Left hindlimb (tissue), 1 donor: ENCODE data around the gene GMDS.

Experiments used
- DNase-seq: peaks from one replicate; pipeline ENCODE4 v3.0.0-alpha.2; 2018

GMDS gene

DNA sequence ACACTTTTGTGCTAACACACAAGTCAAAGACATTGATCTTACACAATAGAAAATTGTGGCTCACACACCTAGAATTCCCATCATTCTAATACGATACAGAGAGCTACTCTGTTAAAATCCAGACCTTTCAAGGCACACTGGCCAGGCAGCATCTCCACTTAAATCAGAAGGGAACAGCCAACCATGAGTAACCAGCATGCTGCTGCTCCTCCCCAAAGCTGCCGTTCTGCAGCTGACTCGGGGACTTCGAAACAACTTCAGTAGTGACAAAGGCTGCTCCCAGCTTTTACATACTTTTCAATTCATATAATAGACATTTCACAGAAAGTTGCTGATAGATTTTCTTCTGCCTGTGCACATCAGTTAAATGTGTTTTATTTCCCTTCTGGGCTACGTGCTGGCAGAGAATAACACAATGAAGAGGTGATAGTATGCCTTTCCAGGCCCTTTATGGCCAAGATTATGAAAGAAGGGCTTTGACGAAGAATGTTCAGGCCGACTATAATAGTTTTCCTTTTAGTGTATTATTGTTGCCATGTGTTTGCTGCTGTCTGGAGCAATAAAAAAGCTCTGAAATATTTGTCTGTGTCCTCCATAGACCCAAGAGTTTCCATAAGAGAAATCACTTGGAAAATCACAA is 159.0 kb downstream of the GMDS start:
- DNase-seq = no peak

DNA sequence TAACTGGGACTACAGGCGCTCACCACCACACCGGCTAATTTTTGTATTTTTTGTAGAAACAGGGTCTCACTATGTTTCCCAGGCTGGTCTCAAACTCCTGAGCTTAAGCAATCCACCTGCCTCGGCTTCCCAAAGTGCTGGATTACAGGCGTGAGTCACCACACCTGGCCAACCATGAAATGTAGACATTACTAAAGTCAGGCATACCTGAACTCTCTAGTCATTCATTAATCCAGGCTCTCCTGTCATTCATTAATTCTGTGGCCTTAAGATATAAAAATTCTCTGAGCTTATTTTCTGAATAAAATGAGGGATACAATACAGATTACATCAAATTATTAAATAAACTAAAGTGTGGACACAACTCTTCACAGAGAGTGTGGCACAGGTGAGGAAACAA is 159.7 kb downstream of the GMDS start:
- no peak for DNase-seq

DNA sequence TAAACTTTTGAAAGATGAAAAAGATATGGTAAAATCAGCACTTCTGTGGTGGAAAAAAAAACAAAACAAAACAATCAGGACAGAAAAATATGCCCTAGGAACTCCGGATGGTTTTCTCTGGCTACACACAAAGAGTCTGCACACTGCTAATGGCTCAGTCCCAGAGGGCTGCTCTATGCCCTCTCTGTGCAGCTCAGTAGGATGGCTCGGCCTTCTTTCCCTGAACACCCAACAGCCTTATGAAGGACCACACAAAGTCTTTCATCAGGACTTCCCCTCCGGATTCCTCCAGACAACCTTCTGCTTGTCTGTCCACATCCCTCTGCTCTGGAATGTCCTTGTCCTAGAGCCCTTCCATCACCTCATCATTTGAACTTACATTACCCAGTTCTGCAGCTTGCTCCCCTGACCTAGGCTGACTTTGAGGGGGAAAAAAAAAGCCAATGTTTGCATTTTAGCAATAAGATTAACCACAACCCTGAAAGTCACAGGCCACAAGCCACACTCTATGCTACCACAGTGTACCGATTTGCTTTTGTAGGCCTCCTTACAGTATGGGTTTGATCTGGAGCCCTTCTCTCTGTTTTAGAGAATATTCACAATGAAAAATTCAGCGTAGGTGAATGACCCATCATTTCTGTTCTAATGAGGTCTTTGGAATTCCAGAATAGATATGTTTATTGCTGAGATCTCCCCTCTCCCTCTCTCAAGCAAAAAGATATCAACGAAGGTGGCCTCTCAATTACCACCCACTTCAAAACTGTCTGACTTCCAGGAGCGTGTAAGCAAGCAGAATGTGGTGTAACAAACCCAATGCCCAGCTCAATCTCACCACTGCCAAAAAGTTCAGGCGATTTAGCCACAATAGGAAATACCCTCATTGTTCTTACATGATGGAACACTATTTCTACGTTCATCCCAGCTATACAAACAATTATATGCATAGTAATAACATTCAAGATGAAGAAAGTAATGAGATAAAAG is 164.0 kb downstream of the GMDS start:
- DNase-seq = no peak

DNA sequence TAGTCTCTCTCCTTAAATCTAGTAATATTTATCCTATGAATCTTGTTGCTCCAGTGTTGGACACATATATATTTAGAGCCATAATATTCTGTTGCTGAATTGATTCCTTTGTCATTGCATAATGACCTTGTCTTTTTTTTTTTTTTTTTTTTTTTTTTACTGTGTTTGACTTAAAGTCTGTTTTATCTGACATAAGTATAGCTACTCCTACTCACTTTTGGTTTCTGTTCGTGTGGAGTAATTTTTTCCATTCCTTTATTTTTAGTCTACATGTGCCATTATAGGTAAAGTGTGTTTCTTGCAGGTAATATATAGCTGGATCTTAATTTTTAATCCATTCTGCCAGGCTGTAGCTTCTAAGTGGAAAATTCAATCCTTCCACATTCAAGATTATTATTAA is 166.5 kb downstream of the GMDS start:
- DNase-seq = no peak

DNA sequence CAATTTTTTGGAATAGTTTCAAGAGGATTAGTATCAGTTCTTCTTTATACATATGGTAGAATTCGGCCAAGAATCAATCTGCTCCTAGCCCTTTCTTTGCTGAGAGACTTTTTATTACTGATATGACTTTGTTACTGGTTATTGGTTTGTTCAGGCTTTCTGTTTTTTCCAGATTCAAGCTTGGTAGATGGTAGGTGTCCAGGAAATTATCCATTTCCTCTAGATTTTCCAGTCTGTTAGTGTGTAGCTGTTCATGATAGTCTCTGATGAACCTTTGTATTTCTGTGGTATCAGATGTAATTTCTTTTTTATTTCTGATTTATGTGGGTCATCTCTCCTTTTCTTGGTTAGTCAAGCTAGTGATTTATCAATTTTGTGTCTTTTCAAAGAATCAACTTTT is 167.6 kb downstream of the GMDS start:
- no peak for DNase-seq

DNA sequence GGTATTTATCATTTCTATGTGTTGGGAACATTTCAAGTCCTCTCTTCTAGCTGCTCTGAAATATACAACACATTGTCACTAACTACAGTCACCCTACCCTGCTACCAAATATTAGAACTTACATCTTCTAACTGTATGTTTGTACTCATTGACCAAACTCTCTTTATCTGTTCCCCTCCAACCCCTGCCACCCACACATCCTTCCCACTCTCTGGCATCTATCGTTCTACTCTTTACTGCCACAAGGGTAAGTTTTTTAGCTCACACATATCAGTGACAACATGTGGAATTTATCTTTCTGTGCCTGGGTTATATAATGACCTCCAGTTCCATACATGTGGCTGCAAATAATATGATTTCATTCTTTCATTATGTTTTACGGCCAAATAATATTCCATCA is 171.9 kb downstream of the GMDS start:
- no peak for DNase-seq

DNA sequence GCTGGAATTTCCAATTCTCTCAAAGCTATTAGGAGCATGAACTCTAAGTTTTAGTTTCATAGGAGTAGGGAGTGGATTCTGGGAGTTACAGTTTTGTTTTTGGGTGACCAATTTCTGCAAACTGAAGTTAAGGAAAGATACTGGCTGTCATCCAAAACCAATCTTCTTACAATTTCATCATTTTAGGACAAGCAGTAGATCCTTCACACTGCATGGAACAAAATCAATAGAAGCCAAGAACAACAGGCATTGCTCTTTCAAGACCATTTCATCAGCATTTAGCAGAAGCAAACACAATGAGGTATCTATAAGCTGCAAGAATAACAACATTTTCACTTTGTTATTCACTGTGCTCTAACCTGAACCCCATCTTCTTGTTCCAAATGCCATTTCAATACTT is 173.0 kb downstream of the GMDS start:
- no peak for DNase-seq

DNA sequence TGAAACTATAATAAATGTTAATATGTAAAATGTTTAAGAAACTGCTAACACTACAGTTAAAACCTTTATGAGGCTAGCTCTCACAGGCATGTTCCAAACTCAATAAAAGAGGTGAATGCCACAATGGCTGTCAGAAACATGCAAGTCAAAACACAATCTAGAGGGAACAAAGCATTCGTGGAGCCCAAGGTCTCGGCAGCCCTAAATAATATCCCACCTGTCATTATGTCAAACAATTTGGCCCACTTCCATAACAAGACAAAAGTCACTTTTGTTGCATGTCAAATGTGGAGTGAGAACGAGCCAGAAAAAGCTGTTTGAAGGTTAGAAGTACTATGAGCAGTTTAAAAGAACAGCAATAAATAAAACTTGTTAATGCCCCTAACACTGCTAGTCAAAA is 181.9 kb downstream of the GMDS start:
- DNase-seq = no peak

DNA sequence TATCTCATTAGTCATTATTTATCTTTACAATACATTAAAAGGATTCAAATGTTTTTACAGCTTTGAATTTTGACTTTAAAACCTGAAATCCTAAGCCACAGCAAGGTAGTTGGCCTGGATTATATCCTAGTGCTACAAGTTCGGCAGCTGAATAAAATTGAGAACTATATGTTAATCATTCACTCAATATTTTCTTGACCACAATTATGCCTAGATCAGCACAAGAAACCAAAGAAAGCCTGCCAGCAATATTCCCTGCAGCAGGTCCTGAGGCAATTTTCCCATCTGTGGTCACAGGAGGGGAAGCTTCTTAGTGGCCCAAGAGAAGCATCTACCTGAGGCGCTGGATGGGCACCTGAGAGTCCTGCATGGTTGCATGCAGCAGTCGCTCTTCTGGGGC is 183.5 kb downstream of the GMDS start:
- DNase-seq = no peak

DNA sequence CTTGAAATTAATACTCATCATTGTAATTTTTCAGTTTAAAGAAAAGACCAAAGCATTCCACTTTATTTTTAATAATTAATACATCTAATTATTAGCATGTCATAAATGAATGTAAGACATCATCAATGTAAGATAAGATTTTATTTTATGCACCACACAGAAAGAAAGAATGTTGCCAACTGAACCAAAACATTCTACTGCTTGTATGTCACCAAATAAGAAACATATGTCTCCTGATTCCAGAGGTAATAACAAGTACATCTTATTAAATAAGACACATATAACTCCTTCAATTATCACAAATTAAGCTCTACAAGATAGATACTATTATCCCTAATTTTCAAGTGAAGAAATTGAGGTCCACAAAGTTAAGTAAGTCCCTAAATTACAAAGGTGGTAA is 189.5 kb downstream of the GMDS start:
- no peak for DNase-seq

DNA sequence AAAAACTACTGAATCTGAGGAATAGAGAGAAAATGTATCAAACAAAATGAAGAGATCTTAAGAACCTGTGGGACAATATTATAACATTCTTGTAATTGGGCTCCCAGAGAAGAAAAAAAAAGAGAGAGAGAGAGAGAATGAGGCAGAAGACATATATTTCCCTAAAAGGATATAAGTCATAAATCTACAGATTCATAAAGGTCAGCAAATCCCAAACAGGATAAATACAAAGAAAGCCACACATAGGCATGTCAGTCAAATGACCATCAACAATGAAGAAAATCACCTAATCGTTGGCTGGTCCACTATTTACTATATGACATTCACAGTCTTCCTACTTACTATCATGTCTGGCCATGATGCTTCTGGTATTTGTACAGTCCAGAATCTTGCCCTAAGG is 190.3 kb downstream of the GMDS start:
- no peak for DNase-seq

DNA sequence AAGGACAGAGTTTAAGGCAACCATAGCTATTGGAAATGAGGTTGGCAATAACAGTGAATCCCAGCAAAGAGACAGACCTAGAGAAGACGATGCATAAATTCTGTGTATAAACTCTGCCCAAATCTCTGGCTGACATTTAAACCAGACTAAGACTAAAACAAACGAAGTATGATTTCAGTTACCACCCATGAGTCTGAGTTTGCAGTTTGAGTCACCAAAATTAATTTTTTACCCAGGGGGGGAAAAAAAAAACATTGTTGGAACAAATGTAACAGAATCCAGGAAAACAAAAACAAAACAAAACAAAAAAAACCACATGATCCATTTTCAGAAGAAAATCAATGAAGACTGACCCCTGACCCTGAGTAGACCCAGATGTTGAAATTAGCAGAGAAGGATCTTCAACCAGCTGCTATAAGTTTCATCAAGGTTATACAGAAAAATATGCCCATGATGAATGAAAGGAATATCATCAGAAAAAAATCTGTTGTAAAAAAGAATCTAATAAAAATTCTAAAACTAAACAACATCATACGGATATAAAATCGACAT is 190.8 kb downstream of the GMDS start:
- DNase-seq = no peak

DNA sequence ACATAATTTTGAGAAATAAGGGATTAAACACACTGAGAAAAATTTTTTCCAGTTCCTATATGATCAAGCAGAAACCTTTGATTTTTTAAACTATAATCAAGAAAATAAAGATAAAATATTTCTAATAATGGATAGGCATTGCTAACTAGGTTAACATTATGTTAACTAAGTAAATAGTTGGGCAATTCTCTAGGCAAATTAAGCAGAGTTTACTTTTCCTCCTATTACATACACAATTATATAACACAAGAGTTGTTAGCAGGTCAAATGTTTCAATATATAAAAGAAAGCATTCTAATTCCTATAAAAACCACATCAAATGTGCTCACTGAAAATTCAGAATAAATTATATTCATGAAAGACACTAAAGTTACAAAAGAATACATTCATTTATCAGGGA is 191.7 kb downstream of the GMDS start:
- no peak for DNase-seq

DNA sequence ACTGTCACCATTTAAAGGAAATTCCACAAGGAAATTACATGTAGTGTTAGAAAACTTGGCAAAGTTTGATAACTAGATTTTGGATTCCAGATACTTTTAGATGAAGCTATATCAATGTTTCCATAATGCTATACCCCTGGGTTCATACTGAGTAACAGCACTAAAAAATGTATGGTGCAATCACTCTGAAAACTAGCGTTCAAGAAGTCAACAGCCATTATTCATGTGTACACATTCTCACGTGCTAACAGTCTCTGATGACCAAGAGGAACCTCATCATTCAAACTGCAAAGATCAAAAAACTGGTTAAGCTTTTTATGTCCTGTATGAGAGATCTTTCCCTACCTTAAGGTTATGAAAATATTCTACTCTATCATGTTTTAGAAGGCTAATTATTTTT is 197.6 kb downstream of the GMDS start:
- no peak for DNase-seq

DNA sequence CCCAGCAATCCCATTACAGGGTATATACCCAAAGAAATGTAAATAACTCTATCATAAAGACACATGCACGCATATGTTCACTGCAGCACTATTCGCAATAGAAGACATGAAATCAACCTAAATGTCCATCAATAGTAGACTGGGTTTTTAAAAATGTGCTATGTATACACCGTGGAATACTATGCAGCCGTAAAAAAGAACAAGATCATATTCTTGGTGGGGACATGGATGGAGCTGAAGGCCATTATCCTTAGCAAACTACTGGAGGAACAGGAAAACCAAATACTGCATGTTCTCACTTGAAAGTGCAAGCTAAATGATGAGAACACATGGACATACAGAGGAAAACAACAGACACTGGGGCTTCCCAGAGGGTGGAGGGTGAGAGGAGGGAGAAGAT is 201.2 kb downstream of the GMDS start:
- no peak for DNase-seq

DNA sequence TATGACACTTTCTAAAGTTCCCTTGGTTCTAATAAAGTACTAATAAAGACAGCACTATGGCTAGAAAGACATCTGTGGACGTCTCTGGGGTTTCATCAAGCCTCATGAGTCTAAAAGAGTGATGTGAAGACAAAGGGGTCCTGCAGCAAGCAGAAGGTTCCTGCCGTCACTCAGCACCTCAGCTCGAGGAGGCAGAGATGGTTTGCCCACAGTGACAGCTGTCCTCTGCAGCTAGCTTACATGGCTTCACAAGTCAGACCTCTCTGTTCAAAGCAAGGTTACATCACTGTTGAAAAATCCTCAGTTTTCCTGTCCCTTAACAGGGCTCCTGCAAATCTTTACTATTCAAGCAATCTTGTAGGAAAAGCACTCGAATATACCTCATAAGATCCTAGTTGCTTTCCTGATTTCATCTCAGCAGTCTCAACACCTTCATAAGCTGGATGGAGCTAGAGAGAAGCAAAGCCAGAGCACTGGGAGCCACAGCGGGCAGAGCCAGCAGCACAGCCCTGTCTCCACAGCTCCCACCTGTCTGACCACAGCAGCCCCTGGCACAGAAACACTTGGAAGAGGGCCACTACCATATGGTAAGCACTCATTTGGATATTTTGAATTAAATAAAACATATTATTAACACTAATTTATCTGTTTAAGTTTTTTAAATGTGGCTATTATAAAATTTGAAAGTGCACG is 202.3 kb downstream of the GMDS start:
- no peak for DNase-seq

DNA sequence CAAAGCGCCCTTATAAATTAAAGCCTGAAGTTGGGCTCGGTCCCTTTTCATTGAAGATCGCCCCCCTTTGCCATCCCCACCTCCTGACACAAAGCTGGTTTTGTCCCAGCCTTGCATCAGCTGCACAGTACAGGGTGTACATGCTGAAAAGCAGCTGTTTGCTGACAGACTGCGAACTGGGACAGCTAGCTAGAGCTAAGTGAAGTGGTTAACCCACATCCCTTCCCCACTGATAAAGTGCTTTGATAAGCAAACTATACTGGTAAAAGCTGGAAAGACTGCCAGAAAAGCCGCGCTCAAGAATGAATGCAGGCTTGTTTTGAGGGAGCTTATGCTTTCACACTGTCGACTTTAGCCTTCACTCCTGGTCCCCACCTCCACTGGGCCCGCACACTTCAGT is 207.3 kb downstream of the GMDS start:
- DNase-seq = no peak

DNA sequence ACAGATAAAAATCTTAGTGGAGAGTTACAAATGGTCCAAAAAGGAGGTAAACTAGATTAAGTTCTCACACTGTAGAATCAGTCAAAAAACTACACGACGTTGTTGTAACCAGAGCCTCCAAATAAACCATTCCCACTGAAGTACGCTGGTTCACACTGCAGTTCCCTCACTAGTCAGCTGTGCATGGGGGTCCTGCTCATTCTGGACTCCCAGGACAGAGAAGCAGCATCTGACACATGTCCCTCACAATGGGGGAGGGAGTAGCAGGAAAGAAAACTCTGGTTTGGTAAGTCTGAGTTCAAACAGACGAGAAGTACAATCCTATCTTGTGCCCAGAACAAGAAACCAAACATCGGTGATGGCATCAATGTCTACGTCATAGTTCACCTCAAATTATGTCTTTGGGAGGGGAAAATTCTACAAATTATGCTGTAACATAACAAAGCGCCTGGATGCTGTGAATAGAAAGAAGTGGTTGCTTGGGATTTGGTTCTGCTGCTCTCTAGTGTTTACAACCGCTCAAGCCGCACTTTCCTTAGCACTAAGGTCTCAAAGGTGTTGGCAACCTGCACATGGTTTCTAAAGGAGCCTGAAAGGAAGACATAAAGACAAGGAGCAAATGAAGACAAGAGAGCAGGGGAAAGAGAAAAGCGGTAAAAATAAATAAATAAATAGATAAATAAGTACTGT is 208.0 kb downstream of the GMDS start:
- peak; percentile 37 for DNase-seq

DNA sequence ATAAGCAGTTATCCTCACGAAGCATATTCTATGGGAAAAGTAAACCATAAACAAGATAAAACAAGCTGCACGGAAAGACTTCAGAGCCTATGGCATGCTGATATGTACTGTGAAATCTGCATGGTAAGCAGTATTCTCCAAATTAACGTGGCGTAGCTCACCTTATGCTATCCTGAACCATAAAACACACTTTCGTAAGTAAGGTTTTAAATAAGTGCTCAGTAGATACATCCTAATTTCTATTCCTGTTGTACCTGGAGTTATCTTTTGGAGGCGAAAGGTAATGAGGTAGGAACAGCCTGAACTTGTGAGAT is 208.7 kb downstream of the GMDS start:
- DNase-seq = no peak

DNA sequence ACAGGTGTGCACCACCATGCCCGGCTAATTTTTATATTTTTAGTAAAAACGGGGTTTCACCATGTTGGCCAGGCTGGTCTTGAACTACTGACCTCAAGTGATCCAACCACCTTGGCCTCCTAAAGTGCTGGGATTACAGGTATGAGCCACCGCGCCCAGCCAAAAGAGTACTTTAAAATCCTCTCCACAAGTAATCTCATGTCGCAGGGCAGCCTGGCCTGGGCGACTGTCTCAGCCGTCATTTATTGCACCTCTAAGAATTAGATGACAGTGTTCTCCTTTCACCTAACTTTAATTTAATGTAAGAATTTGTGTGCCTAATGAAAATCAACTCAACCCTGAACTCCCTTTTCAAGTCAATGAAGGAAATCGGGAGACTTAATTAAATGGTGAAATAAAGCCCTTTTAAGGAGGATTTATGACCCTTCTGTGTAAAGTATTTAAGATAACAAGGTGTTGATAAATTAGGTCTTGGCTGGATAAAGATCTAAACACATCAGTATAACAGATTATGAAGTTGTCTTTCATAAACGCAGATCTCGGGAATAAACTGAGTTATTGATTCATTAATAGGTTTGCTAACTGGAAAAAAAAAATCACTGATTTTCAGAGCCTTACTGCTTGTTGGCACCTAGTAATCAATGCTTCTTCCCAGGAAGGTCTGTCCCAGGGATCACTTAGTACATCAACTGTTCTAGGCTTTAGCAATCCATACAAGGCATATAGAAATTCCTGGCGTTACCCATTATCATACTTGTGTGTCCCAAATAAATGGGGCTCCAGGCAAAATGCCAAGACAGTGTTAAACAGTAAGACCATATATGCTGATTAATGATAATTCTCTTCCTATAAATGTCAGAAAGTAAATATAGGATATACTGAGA is 209.3 kb downstream of the GMDS start:
- no peak for DNase-seq

DNA sequence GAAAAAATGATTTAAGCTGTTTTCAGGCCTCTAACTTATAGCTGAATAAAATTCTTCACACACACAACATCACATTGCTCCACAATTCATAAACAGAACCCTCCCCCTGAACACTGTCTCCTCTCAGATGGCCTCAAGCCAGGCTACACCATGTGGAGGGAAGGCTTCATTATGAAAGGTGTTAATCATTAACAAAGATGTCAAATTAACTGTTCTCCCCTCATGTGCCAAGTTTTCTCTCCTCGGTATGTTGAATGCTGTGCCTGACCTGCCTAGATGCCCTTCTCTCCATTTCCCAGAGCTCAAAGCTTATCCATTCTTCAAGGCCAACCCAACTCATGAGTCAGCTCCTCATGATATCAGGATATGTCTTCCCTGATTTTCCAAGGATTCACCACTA is 210.4 kb downstream of the GMDS start:
- no peak for DNase-seq

DNA sequence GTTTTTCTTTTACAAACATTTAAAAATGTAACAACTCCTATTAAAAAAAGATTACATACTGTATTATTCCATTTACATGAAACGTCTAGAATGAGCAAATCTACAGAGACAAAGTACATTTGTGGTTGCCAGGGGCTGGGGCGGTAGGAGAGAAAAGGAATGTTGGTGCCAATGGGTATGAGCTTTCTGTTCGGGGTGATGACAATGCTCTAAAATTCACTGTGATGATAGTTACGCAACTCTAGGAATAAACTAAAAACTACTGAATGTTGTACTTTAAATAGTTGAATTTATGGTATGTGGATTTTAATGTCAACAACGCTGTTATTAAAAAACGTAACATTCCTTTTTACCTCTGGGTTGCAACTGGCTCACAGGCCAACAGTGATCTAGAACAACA is 211.1 kb downstream of the GMDS start:
- no peak for DNase-seq
